WERI-Rb-1 (cell line): ENCODE data around the gene CELSR1.

ENCODE experiments used
- DNase-seq: peaks from one replicate; pipeline ENCODE4 v3.0.0-alpha.2; 2020
- H3K27ac ChIP-seq: fragments of 250-450 bp; sonication (Bioruptor Pico); 2 replicates; pipeline ENCODE4 v1.5.1; 2020; ENCODE audit warnings: mild to moderate bottlenecking, moderate library complexity
- H3K27me3 ChIP-seq: fragments of 250-450 bp; sonication (Bioruptor Pico); 2 replicates; pipeline ENCODE4 v1.5.1; 2021; ENCODE audit warnings: mild to moderate bottlenecking, low read depth, moderate library complexity; ENCODE audit not compliant: insufficient read depth, severe bottlenecking
- H3K36me3 ChIP-seq: fragments of 250-450 bp; sonication (Bioruptor Pico); 2 replicates; pipeline ENCODE4 v1.5.1; 2020; ENCODE audit warnings: mild to moderate bottlenecking, moderate library complexity
- H3K4me3 ChIP-seq: 2 replicates; pipeline ENCODE4 v1.5.1; 2011; ENCODE audit warnings: low read depth, mild to moderate bottlenecking, control low read depth, low read length
- H3K9me3 ChIP-seq: fragments of 250-450 bp; sonication (Bioruptor Pico); 2 replicates; pipeline ENCODE4 v1.5.1; 2021; ENCODE audit warnings: mild to moderate bottlenecking, moderate library complexity; ENCODE audit not compliant: severe bottlenecking
- CTCF ChIP-seq: IDR thresholded peaks from 2 replicates; pipeline ENCODE4 v1.5.1; 2011; ENCODE audit warnings: low read depth, mild to moderate bottlenecking, control low read depth, inconsistent platforms, low read length

CELSR1 gene

GRCh38 chr22:46351131-46351735, 186.2 kb downstream of the CELSR1 start:
- Histone ChIP-seq H3K27ac (no peak overlapping the region), H3K4me3 (no peak overlapping the region), H3K27me3 (no peaks in the 10 kb centered on the region), H3K36me3 (peaks cover 83% of the 10 kb centered on the region), H3K9me3 (no peaks in the 10 kb centered on the region)
- TF ChIP-seq CTCF, result no peak
- no peak for DNase-seq

- H3K36me3 ChIP-seq, result peaks cover 82% of the 10 kb centered on the region
- no peak for DNase-seq
- H3K27ac ChIP-seq, result no peak overlapping the region
- H3K4me3 ChIP-seq, result no peak overlapping the region
- TF ChIP-seq CTCF, result no peak
- H3K9me3 ChIP-seq, result no peaks in the 10 kb centered on the region
- no peaks in the 10 kb centered on the region for H3K27me3 ChIP-seq
Observed at GRCh38 chr22:46350646-46351045, 186.8 kb downstream of the CELSR1 start.

- Histone ChIP-seq H3K27ac (no peak overlapping the region), H3K27me3 (no peaks in the 10 kb centered on the region), H3K4me3 (no peak overlapping the region), H3K9me3 (no peaks in the 10 kb centered on the region), H3K36me3 (peaks cover 79% of the 10 kb centered on the region)
- no peak for DNase-seq
- no peak for TF ChIP-seq CTCF
Observed at GRCh38 chr22:46350121-46350520, 187.3 kb downstream of the CELSR1 start.

GRCh38 chr22:46349681-46350080, 187.7 kb downstream of the CELSR1 start:
- Histone ChIP-seq H3K27ac (no peak overlapping the region), H3K36me3 (peaks cover 81% of the 10 kb centered on the region), H3K27me3 (no peaks in the 10 kb centered on the region), H3K9me3 (no peaks in the 10 kb centered on the region), H3K4me3 (no peak overlapping the region)
- DNase-seq, result no peak
- TF ChIP-seq CTCF, result no peak

GRCh38 chr22:46349238-46349637, 188.2 kb downstream of the CELSR1 start:
- H3K27ac ChIP-seq, result no peak overlapping the region
- DNase-seq, result no peak
- H3K36me3 ChIP-seq, result peaks cover 85% of the 10 kb centered on the region
- no peak overlapping the region for H3K4me3 ChIP-seq
- no peak for TF ChIP-seq CTCF
- H3K9me3 ChIP-seq, result no peaks in the 10 kb centered on the region
- no peaks in the 10 kb centered on the region for H3K27me3 ChIP-seq

GRCh38 chr22:46348099-46348695, 189.2 kb downstream of the CELSR1 start:
- no peak for TF ChIP-seq CTCF
- no peak for DNase-seq
- Histone ChIP-seq H3K9me3 (no peaks in the 10 kb centered on the region), H3K27ac (no peak overlapping the region), H3K36me3 (peaks cover 86% of the 10 kb centered on the region), H3K4me3 (no peak overlapping the region), H3K27me3 (no peaks in the 10 kb centered on the region)
